ENCODE results near the gene PAPLN.

Gene PAPLN

DNA sequence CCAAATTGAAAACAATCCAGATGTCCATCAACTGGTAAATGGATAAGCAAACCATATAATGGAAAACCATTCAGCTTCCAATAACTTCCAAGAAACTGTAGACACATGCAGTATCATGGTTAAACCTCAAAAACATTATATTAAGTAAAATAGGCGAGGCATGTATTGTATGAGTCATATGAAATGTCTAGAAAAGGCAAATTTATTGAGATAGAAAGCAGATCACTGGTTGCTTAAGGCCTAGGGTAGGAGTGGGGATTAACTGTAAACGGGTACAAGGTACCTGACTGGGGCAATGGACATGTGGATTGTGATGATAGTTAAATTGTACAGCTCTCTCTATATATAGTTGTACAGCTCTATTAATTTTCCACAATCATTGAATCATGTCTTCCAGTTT lies 21.3 kb upstream of the PAPLN start:
- no peaks in the 10 kb centered on the region for H3K9me3 ChIP-seq
- H3K4me3 ChIP-seq: no peak overlapping the region
- H3K27me3 ChIP-seq (ENCODE audit: low read depth): no peaks in the 10 kb centered on the region
- in situ Hi-C loops (cut with MboI; ENCODE audit: low sequenced_read_pairs): no loop called here
- H3K4me1 ChIP-seq: no peaks in the 10 kb centered on the region
- H3K36me3 ChIP-seq (replicated peaks): peaks cover 51% of the 10 kb centered on the region
- DNase-seq (ENCODE audit: low spot score in 2 of 2): no peak

DNA sequence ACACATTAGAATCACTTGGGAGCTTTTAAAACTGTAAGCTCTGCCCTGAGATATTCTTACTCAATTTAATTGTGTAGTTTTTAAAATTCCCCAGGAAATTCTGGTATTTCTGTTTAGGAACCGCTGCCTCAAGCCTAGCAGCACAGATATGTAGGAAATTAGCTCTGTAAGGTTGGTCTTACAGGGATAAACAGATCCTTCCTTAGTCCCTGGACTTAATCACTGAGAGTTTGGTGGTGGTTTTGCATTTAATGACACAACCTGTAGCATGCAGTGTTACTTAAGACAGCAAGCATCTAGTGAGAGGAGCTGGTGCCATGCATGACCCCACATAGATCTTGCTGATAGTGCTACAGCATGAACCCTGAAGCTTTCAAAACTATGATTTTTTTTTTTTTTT lies 19.9 kb upstream of the PAPLN start:
- DNase-seq (ENCODE audit: low spot score in 2 of 2): no peak
- Histone ChIP-seq H3K9me3 (no peaks in the 10 kb centered on the region), H3K4me1 (no peaks in the 10 kb centered on the region), H3K36me3 (replicated peaks) (peaks cover 50% of the 10 kb centered on the region), H3K27me3 (ENCODE audit: low read depth) (no peaks in the 10 kb centered on the region), H3K4me3 (no peak overlapping the region)
- in situ Hi-C loops (cut with MboI; ENCODE audit: low sequenced_read_pairs): no loop called here

DNA sequence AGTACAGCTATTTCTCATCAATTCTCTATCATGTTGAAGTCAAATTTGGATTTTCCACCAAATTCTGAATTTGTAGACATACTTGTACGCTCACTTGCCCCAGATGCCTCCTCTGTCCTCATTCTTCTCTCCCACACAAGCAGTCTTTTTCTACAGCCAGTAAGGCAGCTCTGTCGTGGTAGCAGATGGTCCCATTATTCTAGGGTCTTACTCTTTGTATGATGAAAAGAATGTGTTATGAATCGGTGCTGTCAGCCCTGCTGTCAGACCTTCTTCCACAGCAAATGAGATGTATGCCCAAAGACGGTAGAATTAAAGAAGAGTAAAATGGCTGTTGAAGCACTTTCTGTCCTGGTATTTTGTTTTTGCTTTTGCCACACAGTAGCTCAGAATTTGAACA lies 17.2 kb upstream of the PAPLN start:
- Histone ChIP-seq H3K36me3 (replicated peaks) (peaks cover 33% of the 10 kb centered on the region), H3K9me3 (no peaks in the 10 kb centered on the region), H3K27me3 (ENCODE audit: low read depth) (no peaks in the 10 kb centered on the region), H3K4me3 (no peak overlapping the region), H3K4me1 (no peaks in the 10 kb centered on the region)
- in situ Hi-C loops (cut with MboI; ENCODE audit: low sequenced_read_pairs): no loop called here
- no peak for DNase-seq (ENCODE audit: low spot score in 2 of 2)

DNA sequence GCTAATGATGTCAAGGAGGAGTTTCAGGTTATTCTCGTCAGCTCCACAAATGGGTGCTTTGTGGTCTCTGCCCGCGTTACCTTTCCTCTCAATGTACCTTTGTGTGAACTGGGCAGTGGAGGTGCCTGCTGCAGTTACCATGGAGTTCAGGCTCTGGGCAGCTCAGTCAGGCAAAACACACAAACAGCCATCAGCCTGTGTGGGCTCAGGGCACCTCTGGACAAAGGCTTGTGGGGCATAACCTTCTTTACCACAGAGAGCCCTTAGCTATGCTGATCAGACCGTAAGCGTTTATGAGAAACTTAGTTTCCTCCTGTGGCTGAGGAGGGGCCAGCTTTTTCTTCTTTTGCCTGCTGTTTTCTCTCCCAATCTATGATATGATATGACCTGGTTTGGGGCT lies 16.7 kb upstream of the PAPLN start:
- no peaks in the 10 kb centered on the region for H3K27me3 ChIP-seq (ENCODE audit: low read depth)
- no peak overlapping the region for H3K4me3 ChIP-seq
- in situ Hi-C loops (cut with MboI; ENCODE audit: low sequenced_read_pairs): no loop called here
- no peaks in the 10 kb centered on the region for H3K9me3 ChIP-seq
- H3K4me1 ChIP-seq: no peaks in the 10 kb centered on the region
- no peak for DNase-seq (ENCODE audit: low spot score in 2 of 2)
- peaks cover 33% of the 10 kb centered on the region for H3K36me3 ChIP-seq (replicated peaks)

- no peak for DNase-seq (ENCODE audit: low spot score in 2 of 2)
- Histone ChIP-seq H3K27me3 (ENCODE audit: low read depth) (no peaks in the 10 kb centered on the region), H3K9me3 (no peaks in the 10 kb centered on the region), H3K4me3 (no peak overlapping the region), H3K4me1 (no peaks in the 10 kb centered on the region), H3K36me3 (replicated peaks) (peaks cover 29% of the 10 kb centered on the region)
- in situ Hi-C loops (cut with MboI; ENCODE audit: low sequenced_read_pairs): no loop called here
Observed at GRCh38 chr14:73221945-73222344, 15.4 kb upstream of the PAPLN start.

- peaks cover 23% of the 10 kb centered on the region for H3K36me3 ChIP-seq (replicated peaks)
- H3K27me3 ChIP-seq (ENCODE audit: low read depth): no peaks in the 10 kb centered on the region
- H3K4me1 ChIP-seq: no peaks in the 10 kb centered on the region
- DNase-seq (ENCODE audit: low spot score in 2 of 2): no peak
- in situ Hi-C loops (cut with MboI; ENCODE audit: low sequenced_read_pairs): no loop called here
- no peak overlapping the region for H3K4me3 ChIP-seq
- H3K9me3 ChIP-seq: no peaks in the 10 kb centered on the region
Observed at GRCh38 chr14:73223049-73223448, 14.3 kb upstream of the PAPLN start.

DNA sequence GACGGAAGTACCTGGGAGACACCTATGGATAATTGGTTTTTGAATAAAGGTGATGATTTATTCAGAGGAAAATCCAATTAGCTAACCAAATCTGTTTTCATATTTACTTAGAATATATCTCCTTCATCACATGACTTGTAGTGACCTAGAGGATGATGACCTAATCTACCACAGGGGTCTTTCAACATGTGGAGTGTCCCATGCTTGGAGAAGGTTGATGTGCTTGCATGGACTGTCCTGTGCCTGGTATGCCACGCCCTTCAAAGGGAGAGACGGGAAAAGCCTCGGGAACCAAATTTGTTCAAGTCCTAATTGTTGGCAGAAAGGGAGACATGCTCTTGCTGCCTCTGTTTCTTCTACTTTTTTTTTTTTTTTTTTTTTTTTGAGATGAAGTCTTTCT lies 11.8 kb upstream of the PAPLN start:
- no peaks in the 10 kb centered on the region for H3K9me3 ChIP-seq
- no peak for DNase-seq (ENCODE audit: low spot score in 2 of 2)
- no peaks in the 10 kb centered on the region for H3K4me1 ChIP-seq
- in situ Hi-C loops (cut with MboI; ENCODE audit: low sequenced_read_pairs): no loop called here
- H3K4me3 ChIP-seq: no peak overlapping the region
- H3K36me3 ChIP-seq (replicated peaks): peaks cover 4% of the 10 kb centered on the region
- no peaks in the 10 kb centered on the region for H3K27me3 ChIP-seq (ENCODE audit: low read depth)

- in situ Hi-C loops (cut with MboI; ENCODE audit: low sequenced_read_pairs): no loop called here
- Histone ChIP-seq H3K27me3 (ENCODE audit: low read depth) (no peaks in the 10 kb centered on the region), H3K36me3 (replicated peaks) (no peaks in the 10 kb centered on the region), H3K4me1 (no peaks in the 10 kb centered on the region), H3K4me3 (no peak overlapping the region), H3K9me3 (no peaks in the 10 kb centered on the region)
- no peak for DNase-seq (ENCODE audit: low spot score in 2 of 2)
Observed at GRCh38 chr14:73227812-73228781, 9.2 kb upstream of the PAPLN start.

GRCh38 chr14:73230051-73230450 lies 7.3 kb upstream of the PAPLN start:
- no peak for DNase-seq (ENCODE audit: low spot score in 2 of 2)
- H3K9me3 ChIP-seq: no peaks in the 10 kb centered on the region
- no peak overlapping the region for H3K4me3 ChIP-seq
- no peaks in the 10 kb centered on the region for H3K27me3 ChIP-seq (ENCODE audit: low read depth)
- in situ Hi-C loops (cut with MboI; ENCODE audit: low sequenced_read_pairs): no loop called here
- H3K4me1 ChIP-seq: no peaks in the 10 kb centered on the region
- H3K36me3 ChIP-seq (replicated peaks): no peaks in the 10 kb centered on the region

- peaks cover 6% of the 10 kb centered on the region for H3K4me1 ChIP-seq
- no peaks in the 10 kb centered on the region for H3K9me3 ChIP-seq
- H3K4me3 ChIP-seq: no peak overlapping the region
- in situ Hi-C loops (cut with MboI; ENCODE audit: low sequenced_read_pairs): no loop called here
- no peaks in the 10 kb centered on the region for H3K36me3 ChIP-seq (replicated peaks)
- DNase-seq (ENCODE audit: low spot score in 2 of 2): peak in 1 of 2 experiments; percentile 49
- H3K27me3 ChIP-seq (ENCODE audit: low read depth): no peaks in the 10 kb centered on the region
Observed at GRCh38 chr14:73231981-73232851, 5.1 kb upstream of the PAPLN start.

DNA sequence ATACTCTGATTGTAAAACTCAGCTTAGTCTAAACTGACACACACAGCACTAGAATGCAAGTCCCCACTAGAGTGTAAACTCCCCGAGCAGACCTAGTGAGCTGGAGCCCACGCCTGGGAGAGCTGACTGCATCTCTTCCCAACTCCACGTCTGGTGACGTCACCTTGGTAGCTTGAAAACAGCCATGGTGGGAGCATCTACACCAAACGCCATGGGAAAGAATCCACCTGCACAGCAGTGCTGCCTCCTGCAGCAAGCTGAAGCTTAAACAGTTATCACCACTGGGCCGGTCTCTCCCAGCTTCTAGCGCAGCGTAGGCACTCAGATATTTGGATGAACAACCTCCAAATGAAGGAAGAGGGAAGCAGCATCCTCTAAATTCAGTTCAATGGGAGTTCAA lies 4.3 kb upstream of the PAPLN start:
- Histone ChIP-seq H3K36me3 (replicated peaks) (no peaks in the 10 kb centered on the region), H3K9me3 (no peaks in the 10 kb centered on the region), H3K4me1 (peaks cover 6% of the 10 kb centered on the region), H3K4me3 (no peak overlapping the region), H3K27me3 (ENCODE audit: low read depth) (no peaks in the 10 kb centered on the region)
- in situ Hi-C loops (cut with MboI; ENCODE audit: low sequenced_read_pairs): no loop called here
- DNase-seq (ENCODE audit: low spot score in 2 of 2): no peak

DNA sequence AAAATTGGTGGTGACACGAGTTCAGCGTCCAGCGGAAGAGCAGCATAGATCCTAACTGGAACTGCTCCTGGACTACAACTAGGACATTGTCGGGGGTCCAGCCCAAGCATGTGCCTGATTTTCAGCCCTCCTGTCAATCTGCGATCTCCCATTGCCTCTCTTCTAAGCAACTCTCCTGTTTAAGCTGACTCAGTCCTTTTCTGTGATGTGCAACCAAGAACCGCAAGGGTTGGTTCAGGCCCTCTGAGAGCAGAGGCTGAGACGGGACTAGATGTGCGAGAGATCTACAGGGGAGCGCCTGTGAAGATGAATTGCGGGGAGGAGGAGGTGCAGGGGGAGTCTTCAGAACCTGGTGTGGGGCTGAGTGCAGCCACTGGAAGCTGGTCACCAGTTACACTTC lies 3.7 kb upstream of the PAPLN start:
- no peak for DNase-seq (ENCODE audit: low spot score in 2 of 2)
- no peaks in the 10 kb centered on the region for H3K36me3 ChIP-seq (replicated peaks)
- in situ Hi-C loops (cut with MboI; ENCODE audit: low sequenced_read_pairs): no loop called here
- H3K27me3 ChIP-seq (ENCODE audit: low read depth): no peaks in the 10 kb centered on the region
- no peak overlapping the region for H3K4me3 ChIP-seq
- H3K9me3 ChIP-seq: no peaks in the 10 kb centered on the region
- peaks cover 6% of the 10 kb centered on the region for H3K4me1 ChIP-seq

DNA sequence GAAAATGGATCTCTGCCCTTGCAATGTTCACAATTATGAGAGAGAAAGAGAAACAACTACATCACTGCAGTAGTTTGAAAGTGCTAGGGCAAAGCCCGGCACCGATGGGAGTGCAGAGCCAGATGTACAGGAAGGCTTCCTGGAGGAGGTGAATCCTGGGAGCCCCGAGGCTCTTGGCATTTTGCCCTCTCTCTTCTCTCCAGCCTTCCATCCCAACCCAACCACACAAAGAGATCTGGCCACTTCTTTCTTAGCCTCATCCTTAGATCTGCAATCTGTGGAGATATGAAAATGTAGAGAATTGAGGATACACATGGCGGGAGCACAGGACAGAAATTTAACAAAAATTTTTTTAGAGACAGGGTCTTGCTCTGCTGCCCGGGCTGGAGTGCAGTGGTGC lies 3.3 kb upstream of the PAPLN start:
- in situ Hi-C loops (cut with MboI; ENCODE audit: low sequenced_read_pairs): no loop called here
- Histone ChIP-seq H3K9me3 (no peaks in the 10 kb centered on the region), H3K27me3 (ENCODE audit: low read depth) (no peaks in the 10 kb centered on the region), H3K36me3 (replicated peaks) (no peaks in the 10 kb centered on the region), H3K4me3 (no peak overlapping the region), H3K4me1 (peaks cover 9% of the 10 kb centered on the region)
- DNase-seq (ENCODE audit: low spot score in 2 of 2): no peak

All from HAP-1 (cell line).